Vagina (tissue), 2 donors: ENCODE results near the gene NEDD4.
"Not testable (repeated sequence)": the region's sequence is repeated elsewhere in the genome, so short reads cannot be mapped to it uniquely, and the experiment has no call there.

Experiments used
- CTCF ChIP-seq, 3 experiments: fragments of 450-650 bp in 2 of 3; fragments of 200-600 bp in 1 of 3; sonication (generic) in 1 of 3; IDR thresholded peaks; one replicate each; pipeline ENCODE4 v1.5.1; 2017 to 2019; ENCODE audit warnings: antibody characterized with exemption in 3 of 3, mild to moderate bottlenecking in 2 of 3, moderate library complexity in 2 of 3
- POLR2A ChIP-seq, 2 donors: fragments of 450-650 bp; IDR thresholded peaks; one replicate each; pipeline ENCODE4 v1.6.1; 2017; ENCODE audit warnings: antibody characterized with exemption in 2 of 2, mild to moderate bottlenecking in 2 of 2, moderate library complexity in 2 of 2

GRCh38 chr15:56007053-56007452 is 13.6 kb upstream of the NEDD4 start:
- TF ChIP-seq CTCF, POLR2A (IDR thresholded peaks at IDR 0.05): not testable (repeated sequence)
